G401.6 (cell line): ENCODE results near the gene MAP7D1.

Experiments
- FAIRE-seq: peaks from 2 replicates; lab custom pipeline; 2012; peaks lifted over from hg19 to GRCh38; lab: Jason Lieb, UNC

The MAP7D1 gene

GRCh38 chr1:36155408-36156328, at the start of gene MAP7D1:
MAP7D1 (plus strand) TSS chr1:36156160; CDS start chr1:36156418, 258 bp downstream.
- FAIRE-seq = no peak

- no peak for FAIRE-seq
These were observed 49.7 kb upstream of the MAP7D1 start for GRCh38 chr1:36106269-36106668.

- FAIRE-seq = no peak
These were observed 48.6 kb upstream of the MAP7D1 start for GRCh38 chr1:36107394-36107793.

- FAIRE-seq = no peak
These were observed 47.6 kb upstream of the MAP7D1 start for GRCh38 chr1:36108314-36108713.

- FAIRE-seq = no peak
These were observed 46.8 kb upstream of the MAP7D1 start for GRCh38 chr1:36109041-36109679.

GRCh38 chr1:36111151-36111550, 44.8 kb upstream of the MAP7D1 start:
- no peak for FAIRE-seq

GRCh38 chr1:36112823-36113222, 43.1 kb upstream of the MAP7D1 start:
- no peak for FAIRE-seq

GRCh38 chr1:36114371-36114770, 41.6 kb upstream of the MAP7D1 start:
- no peak for FAIRE-seq

- FAIRE-seq = no peak
These were observed 40.7 kb upstream of the MAP7D1 start for GRCh38 chr1:36115200-36115669.

GRCh38 chr1:36115931-36116330, 40.0 kb upstream of the MAP7D1 start:
- FAIRE-seq = no peak

GRCh38 chr1:36116901-36117300, 39.1 kb upstream of the MAP7D1 start:
- FAIRE-seq = no peak

- no peak for FAIRE-seq
These were observed 37.3 kb upstream of the MAP7D1 start for GRCh38 chr1:36118447-36119204.

- FAIRE-seq = no peak
These were observed 36.5 kb upstream of the MAP7D1 start for GRCh38 chr1:36119456-36119855.

- FAIRE-seq = no peak
These were observed 33.6 kb upstream of the MAP7D1 start for GRCh38 chr1:36122062-36123030.

GRCh38 chr1:36123356-36123755, 32.6 kb upstream of the MAP7D1 start:
- FAIRE-seq = no peak

- no peak for FAIRE-seq
These were observed 31.4 kb upstream of the MAP7D1 start for GRCh38 chr1:36124404-36125128.

- no peak for FAIRE-seq
These were observed 30.6 kb upstream of the MAP7D1 start, which contains the start of gene COL8A2 for GRCh38 chr1:36125129-36125991. COL8A2 (minus strand) TSS chr1:36125222; CDS start chr1:36100242, 24,980 bp downstream.

GRCh38 chr1:36126005-36126716, 29.8 kb upstream of the MAP7D1 start:
- no peak for FAIRE-seq
